GM12891 (cell line): ENCODE data around the gene PTPRN2.

ENCODE experiments used
- PAX5 ChIP-seq: IDR thresholded peaks from 2 replicates; pipeline ENCODE4 v1.6.1; 2011; ENCODE audit warnings: low read length, moderate library complexity, mild to moderate bottlenecking; ENCODE audit not compliant: insufficient read depth, severe bottlenecking
- POLR2A ChIP-seq: IDR thresholded peaks from 2 replicates; pipeline ENCODE4 v1.6.1; 2011; ENCODE audit warnings: low read depth, low read length, control low read depth
- POLR2AphosphoS5 ChIP-seq: IDR thresholded peaks from 2 replicates; pipeline ENCODE4 v1.6.1; 2011; ENCODE audit warnings: low read depth, low read length, control low read depth
- POU2F2 ChIP-seq: IDR thresholded peaks from 2 replicates; pipeline ENCODE4 v1.6.1; 2011; ENCODE audit warnings: low read depth, mild to moderate bottlenecking, control low read depth, low read length, moderate library complexity
- TAF1 ChIP-seq: IDR thresholded peaks from 2 replicates; pipeline ENCODE4 v1.6.1; 2011; ENCODE audit warnings: low read depth, low read length, control low read depth

DNA sequence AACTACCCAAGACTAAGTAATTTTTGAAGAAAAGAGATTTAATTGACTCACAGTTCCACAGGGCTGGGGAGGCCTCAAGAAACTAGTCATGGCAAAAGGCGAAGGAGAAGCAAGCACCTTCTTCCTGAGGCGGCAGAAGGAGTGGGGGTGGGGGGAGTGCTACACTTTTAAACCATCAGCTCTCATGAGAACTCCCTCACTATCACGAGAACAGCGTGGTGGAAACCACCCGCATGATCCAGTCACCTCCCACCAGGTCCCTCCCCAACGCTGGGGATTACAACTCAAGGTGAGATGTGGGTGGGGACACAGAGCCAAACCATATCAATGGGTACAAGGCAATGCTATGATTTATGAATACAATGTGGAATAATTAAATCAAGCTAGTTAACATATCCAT, 241.9 kb downstream of the PTPRN2 start:
- TF ChIP-seq POLR2A (no peak), POU2F2 (no peak), POLR2AphosphoS5 (no peak), TAF1 (no peak), PAX5 (no peak)
